Measurements from ENCODE around the gene ELOF1.
"Not testable (repeated sequence)": the region's sequence is repeated elsewhere in the genome, so short reads cannot be mapped to it uniquely, and the experiment has no call there.

ELOF1 gene

GRCh38 chr19:11566164-11566563 lies 7.1 kb upstream of the ELOF1 start:
- DNase-seq: no peak

- DNase-seq: not testable (repeated sequence)
Observed at GRCh38 chr19:11565649-11565980, 6.6 kb upstream of the ELOF1 start.

- DNase-seq: not testable (repeated sequence)
Observed at GRCh38 chr19:11564082-11564807, 5.2 kb upstream of the ELOF1 start.

- DNase-seq: no peak
Observed at GRCh38 chr19:11563532-11563931, 4.5 kb upstream of the ELOF1 start.

GRCh38 chr19:11560404-11561051 lies 1.5 kb upstream of the ELOF1 start:
- DNase-seq: peak; percentile 46

- DNase-seq: no peak
Observed at GRCh38 chr19:11556634-11557420, 2.2 kb downstream of the ELOF1 start.

- no peak for DNase-seq
Observed at GRCh38 chr19:11555246-11555645, 3.8 kb downstream of the ELOF1 start.

GRCh38 chr19:11554160-11554559 lies 4.9 kb downstream of the ELOF1 start:
- no peak for DNase-seq

GRCh38 chr19:11552666-11553372 lies 6.2 kb downstream of the ELOF1 start:
- DNase-seq: no peak

GRCh38 chr19:11551603-11552235 lies 7.3 kb downstream of the ELOF1 start:
- no peak for DNase-seq

- no peak for DNase-seq
Observed at GRCh38 chr19:11550265-11550664, 8.8 kb downstream of the ELOF1 start.

- DNase-seq: no peak
Observed at GRCh38 chr19:11549386-11549953, 9.6 kb downstream of the ELOF1 start.

- no peak for DNase-seq
Observed at GRCh38 chr19:11547929-11548700, 10.9 kb downstream of the ELOF1 start.

GRCh38 chr19:11541238-11541637 lies 17.8 kb downstream of the ELOF1 start:
- no peak for DNase-seq

GRCh38 chr19:11540645-11541044 lies 18.4 kb downstream of the ELOF1 start:
- DNase-seq: no peak

GRCh38 chr19:11539495-11540365 lies 19.3 kb downstream of the ELOF1 start:
- DNase-seq: no peak

GRCh38 chr19:11538232-11539036 lies 20.6 kb downstream of the ELOF1 start, which contains the start of gene CNN1:
Gene CNN1, plus strand, starts transcription at chr19:11538851. Its CDS starts 77 bp downstream, at chr19:11538928.
- peak; percentile 26 for DNase-seq

- DNase-seq: peak; percentile 92
Observed at GRCh38 chr19:11535792-11536595, 23.0 kb downstream of the ELOF1 start.

GRCh38 chr19:11534948-11535347 lies 24.1 kb downstream of the ELOF1 start:
- DNase-seq: no peak

Data from retina (tissue), 1 donor.